ENCODE results near the gene PER3.
"Not testable (repeated sequence)": the region's sequence is repeated elsewhere in the genome, so short reads cannot be mapped to it uniquely, and the experiment has no call there.

The PER3 gene

DNA sequence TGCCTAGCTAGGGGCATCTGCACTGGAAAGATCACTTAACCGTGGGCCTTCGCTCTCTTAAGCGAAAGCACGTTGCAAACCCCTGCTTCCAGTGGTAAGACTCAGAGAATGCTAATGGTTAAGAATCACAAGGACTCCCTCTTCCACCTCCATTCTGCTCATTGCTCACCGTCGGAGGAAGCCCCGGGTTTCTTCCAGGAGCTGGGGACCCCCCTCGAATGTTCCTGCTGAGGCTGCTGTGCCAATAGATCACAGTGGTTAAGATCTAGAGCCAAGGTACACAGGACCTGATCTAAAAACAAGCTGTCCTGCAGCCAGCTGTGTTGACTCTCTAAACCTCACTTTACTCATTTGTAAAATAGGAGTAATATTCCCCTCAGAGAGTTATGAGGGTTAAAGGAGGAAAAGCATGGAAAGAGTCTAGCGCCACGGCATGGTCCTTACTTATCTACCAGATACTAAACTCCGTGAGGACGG is 12.2 kb upstream of the PER3 start:
- DNase-seq, result no peak
- intact Hi-C loops (cut with DNase I), result loop anchor here (1.0 to 5.0 kb wide), 2 partner anchors 11 to 105 kb away; no protein-coding TSS in a partner anchor

GRCh38 chr1:7777591-7777990 is 6.5 kb upstream of the PER3 start:
- intact Hi-C loops (cut with DNase I), result no loop called here
- no peak for DNase-seq

- intact Hi-C loops (cut with DNase I), result no loop called here
- DNase-seq, result no peak
These were observed 5.9 kb upstream of the PER3 start for GRCh38 chr1:7778133-7778628.

DNA sequence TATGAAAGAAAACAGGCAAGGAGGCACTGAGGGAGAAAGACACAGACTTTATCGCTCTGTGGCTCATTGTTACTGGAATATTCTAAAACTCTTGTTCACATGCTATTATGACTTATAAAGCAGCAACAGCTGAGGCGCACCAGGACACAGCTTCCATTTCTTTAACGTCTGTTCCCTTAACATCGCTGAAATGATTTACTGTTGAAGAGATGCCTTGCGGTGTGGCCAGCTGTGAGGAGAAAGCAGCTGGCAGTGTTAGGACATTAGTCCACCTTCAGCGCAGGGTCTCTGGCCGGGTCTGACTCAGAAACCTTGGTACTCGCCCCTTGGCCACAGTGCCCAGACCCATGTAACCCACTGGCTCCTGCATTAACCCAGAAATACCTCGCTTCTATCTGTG is 3.1 kb upstream of the PER3 start:
- intact Hi-C loops (cut with DNase I), result loop anchor here (10.0 kb wide), 2 partner anchors 124 to 184 kb away; partner anchors contain the start of gene PARK7
- DNase-seq, result peak in 1 of 10 donors; percentile 49

- intact Hi-C loops (cut with DNase I), result loop anchor here (10.0 kb wide), 2 partner anchors 123 to 183 kb away; partner anchors contain the start of gene PARK7
These were observed 2.6 kb upstream of the PER3 start for GRCh38 chr1:7781501-7781900.

GRCh38 chr1:7781923-7782495 is 2.1 kb upstream of the PER3 start:
- no peak for DNase-seq
- intact Hi-C loops (cut with DNase I), result loop anchor here (10.0 kb wide), 2 partner anchors 123 to 183 kb away; partner anchors contain the start of gene PARK7

More at GRCh38 chr1:7781501-7781900, 2.6 kb upstream of the PER3 start:
- DNase-seq, result no peak

GRCh38 chr1:7783178-7783711 is 846 bp upstream of the PER3 start:
- intact Hi-C loops (cut with DNase I), result loop anchor here (1.0 to 10.0 kb wide), 3 partner anchors 12 to 182 kb away; partner anchors contain the start of genes PARK7 and VAMP3
- peak in 9 of 10 donors; percentile 33 to 93 (median 58) for DNase-seq

DNA sequence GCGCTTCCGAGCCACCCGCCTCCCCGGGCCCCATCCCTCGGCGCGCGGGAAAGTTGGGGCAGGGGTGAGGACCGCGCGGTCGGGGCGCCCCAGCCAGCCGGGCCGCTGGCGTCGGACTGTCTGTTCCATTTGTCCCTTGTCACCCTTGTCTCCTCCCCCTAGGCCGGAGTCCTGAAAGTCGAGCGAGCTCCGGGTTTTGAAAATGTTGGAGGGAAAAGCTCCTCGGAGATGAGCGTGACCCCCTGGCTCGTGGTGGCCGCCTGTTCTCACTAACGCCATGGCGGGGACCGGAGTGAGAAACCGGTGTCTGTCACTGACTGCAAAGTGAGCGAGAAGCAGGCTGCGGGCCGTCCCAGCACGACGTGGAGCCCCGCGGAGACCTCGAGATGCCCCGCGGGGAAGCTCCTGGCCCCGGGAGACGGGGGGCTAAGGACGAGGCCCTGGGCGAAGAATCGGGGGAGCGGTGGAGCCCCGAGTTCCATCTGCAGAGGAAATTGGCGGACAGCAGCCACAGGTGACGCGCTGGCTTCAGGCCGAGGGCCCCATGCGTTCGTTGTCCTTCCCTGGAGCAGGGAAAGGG is 491 bp downstream of the PER3 start:
- intact Hi-C loops (cut with DNase I), result loop anchor here (10.0 kb wide), 2 partner anchors 120 to 180 kb away; partner anchors contain the start of gene PARK7
- DNase-seq, result peak in 3 of 10 donors; percentile 17 to 71 (median 19)

DNA sequence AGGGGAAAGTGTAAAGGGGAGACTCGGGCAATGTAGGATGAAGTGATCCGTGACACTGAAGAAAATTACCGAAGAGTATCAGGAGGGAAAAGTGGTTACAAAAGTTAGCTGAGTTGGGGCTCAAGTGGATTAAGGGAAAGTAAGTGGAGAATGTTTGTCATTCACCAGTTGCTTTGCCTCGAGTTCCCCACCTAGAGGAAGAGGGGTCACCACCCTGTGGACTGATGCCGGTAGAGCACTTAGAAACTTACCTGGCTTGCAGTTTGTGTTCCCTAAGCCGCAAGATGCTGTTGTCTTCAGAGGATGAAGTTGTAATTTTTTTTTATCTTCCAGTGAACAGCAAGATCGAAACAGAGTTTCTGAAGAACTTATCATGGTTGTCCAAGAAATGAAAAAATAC is 1.0 kb downstream of the PER3 start:
- no peak for DNase-seq

GRCh38 chr1:7786795-7787194 is 2.7 kb downstream of the PER3 start:
- DNase-seq, result no peak
- intact Hi-C loops (cut with DNase I), result loop anchor here (10.0 kb wide), 2 partner anchors 118 to 178 kb away; partner anchors contain the start of gene PARK7

More for the DNA sequence above, 1.0 kb downstream of the PER3 start:
- intact Hi-C loops (cut with DNase I), result loop anchor here (10.0 kb wide), 2 partner anchors 120 to 180 kb away; partner anchors contain the start of gene PARK7

DNA sequence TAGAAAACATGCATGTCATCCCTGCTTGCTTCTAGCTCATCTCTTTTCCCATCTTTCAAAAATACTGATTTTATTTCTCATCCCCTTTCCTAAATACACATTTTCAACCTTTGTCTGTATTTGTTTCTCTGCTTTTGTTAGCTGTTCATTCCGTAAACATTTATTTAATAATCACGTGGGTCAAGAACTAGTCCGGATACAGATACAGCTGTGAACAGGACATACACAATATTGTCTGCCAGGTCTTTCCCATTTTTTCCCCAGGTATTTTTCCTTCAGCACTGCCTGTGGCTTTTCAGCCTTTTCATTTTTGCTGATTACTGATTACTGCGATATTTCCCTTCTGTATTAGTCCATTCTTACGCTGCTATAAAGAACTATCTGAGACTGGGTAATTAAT is 5.7 kb downstream of the PER3 start:
- intact Hi-C loops (cut with DNase I), result loop anchor here (10.0 kb wide), 2 partner anchors 115 to 175 kb away; partner anchors contain the start of gene PARK7
- no peak for DNase-seq

- intact Hi-C loops (cut with DNase I); DNase-seq: not testable (repeated sequence)
These were observed 6.9 kb downstream of the PER3 start for GRCh38 chr1:7791027-7791426.

GRCh38 chr1:7795406-7795805 is 11.3 kb downstream of the PER3 start:
- intact Hi-C loops (cut with DNase I), result no loop called here
- peak in 1 of 10 donors; percentile 62 for DNase-seq

DNA sequence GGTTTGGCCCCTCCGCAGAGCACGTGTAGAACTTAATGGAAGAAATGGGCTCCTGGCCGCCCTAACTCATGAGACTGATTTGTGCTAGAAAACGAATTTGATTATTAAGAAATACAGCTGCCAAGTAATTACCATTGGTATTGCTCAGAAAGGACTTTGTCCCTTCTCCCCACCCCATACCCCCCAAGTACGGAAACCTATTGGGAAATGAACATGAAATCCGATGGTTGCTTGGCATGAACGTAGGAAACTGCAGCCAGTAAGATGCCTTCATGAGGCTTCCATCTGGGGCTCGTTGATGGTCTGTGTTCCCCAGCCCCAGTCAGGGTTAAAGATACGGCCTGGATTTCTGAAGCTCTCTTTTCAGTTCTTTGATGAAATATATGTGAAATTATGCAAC is 21.4 kb downstream of the PER3 start:
- DNase-seq, result no peak
- intact Hi-C loops (cut with DNase I), result no loop called here

DNA sequence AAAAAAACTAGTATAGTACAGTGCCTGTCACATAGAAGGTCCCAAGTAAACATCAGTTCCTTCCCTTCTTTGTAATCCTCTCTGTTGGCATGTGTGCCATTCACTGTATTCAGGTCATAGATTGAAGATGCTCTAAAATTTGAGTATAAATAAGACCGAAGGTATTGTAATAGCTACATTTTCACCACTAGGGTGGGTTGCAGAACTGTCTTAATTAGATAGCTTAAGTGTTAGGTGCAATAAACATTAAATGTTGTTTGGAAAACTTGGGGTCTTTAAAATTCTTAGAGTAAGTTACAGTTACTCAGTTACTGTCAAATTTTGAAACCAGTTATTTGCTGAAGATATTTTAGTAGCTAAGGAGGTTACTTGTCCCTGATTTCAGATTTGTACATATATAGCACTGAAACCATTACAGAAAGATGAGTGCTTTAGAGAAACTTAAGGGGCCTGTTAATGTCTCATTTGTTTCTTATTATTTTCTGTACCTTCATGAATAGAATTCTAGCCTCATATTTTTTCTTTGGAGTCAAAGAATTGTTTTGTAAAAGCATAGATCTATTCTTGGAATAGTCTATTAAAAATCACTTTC is 24.3 kb downstream of the PER3 start:
- DNase-seq, result no peak
- intact Hi-C loops (cut with DNase I), result no loop called here

DNA sequence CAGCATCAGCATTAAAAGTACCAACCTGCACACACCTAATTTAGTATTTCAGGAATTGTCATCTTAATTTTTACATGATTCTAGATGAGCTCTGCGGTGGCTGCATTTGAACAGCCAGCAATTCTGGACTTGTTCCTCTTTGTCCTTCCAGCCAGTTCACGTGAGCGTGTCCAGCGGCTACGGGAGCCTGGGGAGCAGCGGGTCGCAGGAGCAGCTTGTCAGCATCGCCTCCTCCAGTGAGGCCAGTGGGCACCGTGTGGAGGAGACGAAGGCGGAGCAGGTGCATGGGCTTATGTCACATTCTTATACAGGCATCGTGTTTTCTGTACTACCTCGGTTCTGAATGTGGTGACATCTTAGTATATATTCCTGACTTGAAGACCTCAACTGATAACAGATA is 25.7 kb downstream of the PER3 start:
- peak in 1 of 10 donors; percentile 49 for DNase-seq
- intact Hi-C loops (cut with DNase I), result no loop called here

DNA sequence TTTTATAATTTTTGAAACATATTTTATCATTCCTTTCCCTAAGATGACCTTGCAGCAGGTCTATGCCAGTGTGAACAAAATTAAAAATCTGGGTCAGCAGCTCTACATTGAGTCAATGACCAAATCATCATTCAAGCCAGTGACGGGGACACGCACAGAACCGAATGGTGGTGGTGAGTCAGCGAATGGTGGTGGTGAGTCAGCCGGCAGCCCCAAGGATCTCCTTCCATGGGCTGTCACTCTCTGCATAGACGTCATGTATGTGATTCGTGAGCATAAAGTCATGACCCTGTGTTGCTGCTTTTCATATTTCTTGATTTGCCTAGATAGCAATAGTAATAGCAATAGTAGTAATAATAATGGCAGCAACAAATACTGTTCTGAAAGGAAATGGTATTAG is 26.3 kb downstream of the PER3 start:
- intact Hi-C loops (cut with DNase I), result no loop called here
- DNase-seq, result peak in 1 of 10 donors; percentile 21

- DNase-seq, result no peak
- intact Hi-C loops (cut with DNase I), result no loop called here
These were observed 27.4 kb downstream of the PER3 start for GRCh38 chr1:7811476-7811875.

DNA sequence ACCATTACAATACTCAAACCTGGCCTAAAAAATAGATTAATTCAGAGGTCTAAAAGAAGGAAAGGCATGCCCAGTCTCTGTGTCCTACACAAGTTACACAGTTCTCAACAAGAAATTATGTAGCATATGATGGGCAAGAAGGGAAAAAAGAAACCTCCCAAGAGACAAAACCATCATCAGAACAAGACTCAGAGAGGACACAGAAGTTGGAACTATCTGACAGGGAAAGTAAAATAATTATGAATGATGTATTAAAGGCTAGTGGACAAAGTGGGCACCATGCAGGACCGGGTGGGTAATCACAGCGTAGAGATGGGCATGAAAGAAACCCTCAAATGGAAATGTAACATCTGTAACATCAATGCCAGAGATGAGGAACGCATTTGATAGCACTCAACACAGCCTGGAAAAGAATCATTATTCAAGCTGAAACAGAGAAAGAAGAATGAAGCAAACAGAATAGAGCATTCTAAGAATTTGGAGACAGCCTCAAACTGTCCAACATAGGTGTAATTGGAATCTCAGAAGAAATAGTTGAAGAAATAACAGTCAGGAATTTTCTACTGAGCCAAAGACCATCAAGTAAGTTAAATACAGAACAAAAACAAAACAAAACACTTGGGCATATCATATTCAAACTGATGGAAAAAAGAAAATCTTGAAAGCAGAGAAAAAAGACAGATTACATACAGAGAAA is 29.7 kb downstream of the PER3 start:
- intact Hi-C loops (cut with DNase I), result no loop called here
- DNase-seq, result no peak

- intact Hi-C loops (cut with DNase I), result no loop called here
- no peak for DNase-seq
These were observed 37.2 kb downstream of the PER3 start for GRCh38 chr1:7821282-7821681.
